GM23338 (cell line): ENCODE measurements around the gene APBB1. TPM values are rescaled to one million over a fixed set of nuclear protein-coding genes. Genes with fewer than 3 reads are reported as not detected.

Experiments
- ATAC-seq: fragments of 200-7000 bp; cut with Tn5 transposase; 3 replicates; pipeline ENCODE4 v1.9.1; 2020
- DNase-seq: peaks from one replicate; pipeline ENCODE4 v3.0.0-alpha.2; 2015; ENCODE audit warnings: low spot score
- H2AFZ ChIP-seq: fragments of 200-600 bp; sonication (generic); 2 replicates; pipeline ENCODE4 v1.8.0; 2016; ENCODE audit warnings: antibody characterized with exemption, mild to moderate bottlenecking, moderate library complexity
- H3F3A ChIP-seq: fragments of 200-600 bp; sonication (generic); replicated peaks from 2 replicates; pipeline ENCODE4 v1.8.0; 2017; ENCODE audit warnings: antibody characterized with exemption, mixed run types, low read depth
- H3K27ac ChIP-seq: fragments of 200-600 bp; sonication (generic); 2 replicates; pipeline ENCODE4 v1.6.1; 2016; ENCODE audit warnings: low read depth
- H3K27me3 ChIP-seq: fragments of 200-600 bp; sonication (generic); 2 replicates; pipeline ENCODE4 v1.8.0; 2016; ENCODE audit warnings: mild to moderate bottlenecking, mixed run types, moderate library complexity; ENCODE audit not compliant: insufficient read depth
- H3K36me3 ChIP-seq: fragments of 200-600 bp; sonication (generic); 2 replicates; pipeline ENCODE4 v1.8.0; 2016; ENCODE audit warnings: mild to moderate bottlenecking; ENCODE audit not compliant: insufficient read depth
- H3K4me1 ChIP-seq: fragments of 200-600 bp; sonication (generic); 2 replicates; pipeline ENCODE4 v1.8.0; 2016; ENCODE audit warnings: mild to moderate bottlenecking, moderate library complexity; ENCODE audit not compliant: insufficient read depth
- H3K4me2 ChIP-seq: fragments of 200-600 bp; sonication (generic); 2 replicates; pipeline ENCODE4 v1.7.1; 2017; ENCODE audit warnings: mixed run types
- H3K4me3 ChIP-seq: fragments of 200-600 bp; sonication (generic); 2 replicates; pipeline ENCODE4 v1.6.1; 2016; ENCODE audit warnings: mixed run types
- H3K79me2 ChIP-seq: fragments of 200-600 bp; sonication (generic); replicated peaks from 2 replicates; pipeline ENCODE4 v1.8.0; 2017; ENCODE audit warnings: mild to moderate bottlenecking; ENCODE audit not compliant: insufficient read depth
- H3K9me2 ChIP-seq: fragments of 200-600 bp; sonication (generic); 2 replicates; pipeline ENCODE4 v1.8.0; 2017; ENCODE audit not compliant: insufficient read depth
- H4K20me1 ChIP-seq: fragments of 200-600 bp; sonication (generic); replicated peaks from 2 replicates; pipeline ENCODE4 v1.8.0; 2017; ENCODE audit warnings: mild to moderate bottlenecking; ENCODE audit not compliant: insufficient read depth
- H3K27ac Mint-ChIP-seq: 2 replicates; pipeline ENCODE4 v1.8.0; 2020; ENCODE audit warnings: inconsistent platforms, mild to moderate bottlenecking, moderate library complexity, mixed read lengths
- H3K27me3 Mint-ChIP-seq: 3 replicates; pipeline ENCODE4 v1.8.0; 2022; ENCODE audit warnings: low read depth, mild to moderate bottlenecking, moderate library complexity, mixed read lengths, inconsistent platforms; ENCODE audit not compliant: insufficient read depth, poor library complexity
- H3K36me3 Mint-ChIP-seq: 3 replicates; pipeline ENCODE4 v1.8.0; 2021; ENCODE audit warnings: low read depth, mild to moderate bottlenecking, inconsistent platforms, moderate library complexity, mixed read lengths
- H3K4me1 Mint-ChIP-seq: 3 replicates; pipeline ENCODE4 v1.8.0; 2020; ENCODE audit warnings: mild to moderate bottlenecking, inconsistent platforms, mixed read lengths
- H3K4me3 Mint-ChIP-seq: 3 replicates; pipeline ENCODE4 v1.8.0; 2021; ENCODE audit warnings: moderate library complexity, mild to moderate bottlenecking, inconsistent platforms, mixed read lengths
- H3K9me3 Mint-ChIP-seq: 3 replicates; pipeline ENCODE4 v1.8.0; 2020; ENCODE audit warnings: moderate library complexity, mild to moderate bottlenecking, inconsistent platforms, mixed read lengths
- CREB1 ChIP-seq: fragments of 250-450 bp; sonication (Bioruptor Pico); IDR thresholded peaks from 2 replicates; pipeline ENCODE4 v1.5.0; 2020; ENCODE audit warnings: low read depth, mild to moderate bottlenecking, moderate library complexity
- CTCF ChIP-seq, 2 experiments: fragments of 200-600 bp in 1 of 2; sonication (generic) in 1 of 2; conservative IDR thresholded peaks; 2 replicates each; pipeline versions ENCODE4 v1.5.1 to v1.6.1; 2016 to 2017; ENCODE audit warnings: antibody characterized with exemption in 2 of 2, low read depth in 2 of 2, mild to moderate bottlenecking in 2 of 2, moderate library complexity in 1 of 2
- EZH2 ChIP-seq: fragments of 200-600 bp; sonication (generic); IDR thresholded peaks from one replicate; pipeline ENCODE4 v1.8.0; 2017; ENCODE audit warnings: antibody characterized with exemption, mild to moderate bottlenecking, low read depth; ENCODE audit not compliant: unreplicated experiment
- EZH2phosphoT487 ChIP-seq: fragments of 200-600 bp; sonication (generic); IDR thresholded peaks from one replicate; pipeline ENCODE4 v1.8.1; 2018; ENCODE audit warnings: antibody characterized with exemption; ENCODE audit not compliant: unreplicated experiment
- JUNB ChIP-seq: IDR thresholded peaks from one replicate; pipeline ENCODE4 v1.6.1; 2016; ENCODE audit warnings: antibody characterized with exemption; ENCODE audit not compliant: unreplicated experiment
- NANOG ChIP-seq: IDR thresholded peaks from 2 replicates; pipeline ENCODE4 v1.6.1; 2016; ENCODE audit warnings: antibody characterized with exemption, borderline replicate concordance
- POLR2AphosphoS5 ChIP-seq: IDR thresholded peaks from 2 replicates; pipeline ENCODE4 v1.6.1; 2016; ENCODE audit warnings: antibody characterized with exemption, low read depth
- REST ChIP-seq: IDR thresholded peaks from one replicate; pipeline ENCODE4 v1.6.1; 2018; ENCODE audit warnings: antibody characterized with exemption; ENCODE audit not compliant: unreplicated experiment
- ZNF114 ChIP-seq: fragments of 250-450 bp; sonication (Bioruptor Pico); IDR thresholded peaks from 2 replicates; pipeline ENCODE4 v1.5.0; 2020; ENCODE audit warnings: mild to moderate bottlenecking, moderate library complexity
- ZNF331 ChIP-seq: fragments of 250-450 bp; sonication (Bioruptor Pico); IDR thresholded peaks from 2 replicates; pipeline ENCODE4 v1.5.0; 2020; ENCODE audit warnings: low read depth, mild to moderate bottlenecking, moderate library complexity
- polyA plus RNA-seq: library from polyadenylated mRNA; unstranded; fragments of >200 nt; fragmentation: Nextera tagmentation; extraction: Ambion mirVana; gene quantifications from 2 replicates; pipeline ENCODE4 v1.2.1, GENCODE V29; 2016
- total RNA-seq: library from RNA; depleted of rRNA; stranded (reverse); fragments of >200 nt; shearing (Covaris generic); gene quantifications from 2 replicates; pipeline ENCODE4 v1.2.3, GENCODE V29; 2014

APBB1 gene
- total and polyA plus RNA-seq, 2 experiments from 2014 or later, result 10.6 to 24.7 TPM

- no peak for TF ChIP-seq CTCF (conservative IDR thresholded peaks at IDR 0.05; ENCODE audit: low read depth in 2 of 2)
- no peak for TF ChIP-seq NANOG
Observed at GRCh38 chr11:6459099-6459450, 40.2 kb upstream of the APBB1 start (continued).

GRCh38 chr11:6458352-6459098 lies 39.6 kb upstream of the APBB1 start:
- Mint-ChIP-seq H3K27ac (no peak overlapping the region), H3K36me3 (0 out of 3 replicates have a peak, but pooled peaks cover 3% of the 10 kb centered on the region), H3K9me3 (no peaks in the 10 kb centered on the region), H3K4me3 (no peak overlapping the region), H3K4me1 (no peaks in the 10 kb centered on the region), H3K27me3 (no peaks in the 10 kb centered on the region)
- Histone ChIP-seq H3F3A (no peaks in the 10 kb centered on the region), H3K79me2 (no peaks in the 10 kb centered on the region), H3K36me3 (no peaks in the 10 kb centered on the region), H3K27me3 (no peaks in the 10 kb centered on the region), H2AFZ (no peak overlapping the region), H3K4me3 (no peak overlapping the region), H3K9me2 (no peaks in the 10 kb centered on the region), H3K27ac (no peak overlapping the region), H3K4me1 (no peaks in the 10 kb centered on the region), H3K4me2 (no peak overlapping the region), H4K20me1 (no peaks in the 10 kb centered on the region)
- no peak for DNase-seq
- ATAC-seq, result no peak
- TF ChIP-seq CTCF (conservative IDR thresholded peaks at IDR 0.05; ENCODE audit: low read depth in 2 of 2), result no peak
- no peak for TF ChIP-seq EZH2phosphoT487
- no peak for TF ChIP-seq JUNB
- no peak for TF ChIP-seq NANOG
- TF ChIP-seq CREB1 (CRISPR knock-in tag), result no peak
- TF ChIP-seq ZNF114 (CRISPR knock-in tag), result no peak
- no peak for TF ChIP-seq ZNF331 (CRISPR knock-in tag)

- Mint-ChIP-seq H3K4me1 (no peaks in the 10 kb centered on the region), H3K36me3 (no peaks in the 10 kb centered on the region), H3K9me3 (no peaks in the 10 kb centered on the region), H3K4me3 (no peak overlapping the region), H3K27me3 (no peaks in the 10 kb centered on the region), H3K27ac (no peak overlapping the region)
- Histone ChIP-seq H3K27ac (no peak overlapping the region), H3K4me1 (no peaks in the 10 kb centered on the region), H3K4me3 (no peak overlapping the region), H3K27me3 (no peaks in the 10 kb centered on the region), H3K36me3 (no peaks in the 10 kb centered on the region), H4K20me1 (no peaks in the 10 kb centered on the region), H3K9me2 (no peaks in the 10 kb centered on the region), H3K4me2 (no peak overlapping the region), H2AFZ (no peak overlapping the region), H3K79me2 (no peaks in the 10 kb centered on the region), H3F3A (no peaks in the 10 kb centered on the region)
- ATAC-seq, result no peak
- DNase-seq, result no peak
- TF ChIP-seq EZH2 (no peak), EZH2phosphoT487 (no peak), REST (no peak), POLR2AphosphoS5 (no peak), CREB1 (CRISPR knock-in tag) (no peak), JUNB (no peak), NANOG (no peak), CTCF (conservative IDR thresholded peaks at IDR 0.05; ENCODE audit: low read depth in 2 of 2) (no peak)
Observed at GRCh38 chr11:6457581-6458320, 38.9 kb upstream of the APBB1 start.
